Eye (tissue), 1 donor: ENCODE measurements around the gene GNAZ.

Experiments
- DNase-seq: peaks from one replicate; pipeline ENCODE4 v3.0.0-alpha.2; 2015

Gene GNAZ

DNA sequence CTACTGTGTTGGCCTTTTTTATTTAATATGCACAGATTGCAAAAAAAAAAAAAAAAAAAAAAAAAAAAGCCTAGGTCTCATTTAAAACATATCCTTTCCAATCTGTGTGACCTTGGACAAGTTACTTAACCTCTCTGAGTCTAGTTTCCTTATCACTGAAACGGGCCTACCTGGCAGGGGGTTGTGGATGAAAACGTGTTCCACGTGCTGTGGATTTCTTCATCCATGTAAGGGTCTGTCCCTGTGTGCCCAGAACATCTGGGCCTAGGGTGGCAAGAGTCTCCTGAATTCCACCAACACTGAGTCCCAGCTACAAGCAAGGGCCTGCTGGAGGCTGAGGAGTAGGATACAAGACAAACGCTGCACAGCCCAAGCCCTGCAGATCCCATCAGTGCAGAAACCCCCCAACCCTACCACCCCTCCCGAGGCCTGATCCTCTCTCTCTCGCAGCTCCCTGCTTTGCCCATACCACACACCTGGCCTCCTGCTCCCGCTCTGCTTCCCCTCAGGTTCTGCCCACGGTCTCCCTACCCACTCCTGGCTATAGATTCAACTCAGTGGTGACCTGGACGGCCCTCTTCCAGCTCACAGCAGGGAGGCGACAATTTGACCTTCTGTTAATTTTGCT lies 4.7 kb upstream of the GNAZ start:
- DNase-seq: no peak

- no peak for DNase-seq
These were observed 3.9 kb upstream of the GNAZ start for GRCh38 chr22:23066200-23067022.

GRCh38 chr22:23067023-23067650 lies 3.2 kb upstream of the GNAZ start:
- DNase-seq: no peak

- no peak for DNase-seq
These were observed 2.6 kb upstream of the GNAZ start for GRCh38 chr22:23067691-23068090.

- no peak for DNase-seq
These were observed 2.1 kb upstream of the GNAZ start for GRCh38 chr22:23068096-23068831.

GRCh38 chr22:23068832-23069385 lies 1.4 kb upstream of the GNAZ start:
- no peak for DNase-seq

DNA sequence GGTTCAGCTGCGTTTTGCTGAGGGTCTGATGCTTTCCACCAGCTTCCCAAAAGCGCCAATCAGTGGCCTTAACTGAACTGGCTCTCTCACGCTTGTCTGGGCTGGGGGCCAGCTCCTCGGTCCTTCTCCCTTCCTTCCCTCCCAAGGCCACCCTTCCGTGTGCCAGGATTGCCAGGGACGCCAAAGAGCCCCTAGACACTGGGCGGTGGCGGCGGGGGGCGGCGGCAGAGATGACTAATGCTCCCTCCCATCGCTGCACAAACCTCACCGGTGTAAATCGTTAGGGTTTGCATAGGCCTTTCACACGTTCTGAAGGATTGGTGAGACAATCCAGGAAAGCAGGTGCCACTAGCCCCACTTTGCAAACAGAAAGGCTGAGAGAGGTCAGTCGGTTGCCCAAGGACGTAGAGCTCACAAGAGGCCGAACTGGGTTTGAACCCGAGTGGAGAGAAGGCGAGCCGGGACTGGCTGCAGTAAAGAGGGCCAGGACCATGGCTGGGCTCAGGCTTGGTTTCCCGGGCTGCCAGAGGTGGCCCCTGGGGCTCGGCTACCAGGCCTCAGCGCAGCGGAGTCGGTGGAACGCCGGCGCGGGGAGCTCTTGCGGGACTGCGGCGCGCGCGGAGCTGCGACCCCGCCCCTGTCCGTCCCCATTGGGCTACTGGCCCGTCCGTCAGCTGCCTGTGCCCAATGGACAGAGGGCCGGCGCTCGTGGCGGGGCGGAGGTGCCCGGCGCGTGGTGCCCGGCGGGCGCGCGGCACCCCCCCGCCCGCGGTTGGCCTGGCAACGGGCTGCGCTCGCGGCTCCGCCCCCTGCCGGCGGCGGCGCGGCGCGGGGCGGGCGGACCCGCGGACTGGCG lies 589 bp upstream of the GNAZ start:
- DNase-seq: peak; percentile 96

DNA sequence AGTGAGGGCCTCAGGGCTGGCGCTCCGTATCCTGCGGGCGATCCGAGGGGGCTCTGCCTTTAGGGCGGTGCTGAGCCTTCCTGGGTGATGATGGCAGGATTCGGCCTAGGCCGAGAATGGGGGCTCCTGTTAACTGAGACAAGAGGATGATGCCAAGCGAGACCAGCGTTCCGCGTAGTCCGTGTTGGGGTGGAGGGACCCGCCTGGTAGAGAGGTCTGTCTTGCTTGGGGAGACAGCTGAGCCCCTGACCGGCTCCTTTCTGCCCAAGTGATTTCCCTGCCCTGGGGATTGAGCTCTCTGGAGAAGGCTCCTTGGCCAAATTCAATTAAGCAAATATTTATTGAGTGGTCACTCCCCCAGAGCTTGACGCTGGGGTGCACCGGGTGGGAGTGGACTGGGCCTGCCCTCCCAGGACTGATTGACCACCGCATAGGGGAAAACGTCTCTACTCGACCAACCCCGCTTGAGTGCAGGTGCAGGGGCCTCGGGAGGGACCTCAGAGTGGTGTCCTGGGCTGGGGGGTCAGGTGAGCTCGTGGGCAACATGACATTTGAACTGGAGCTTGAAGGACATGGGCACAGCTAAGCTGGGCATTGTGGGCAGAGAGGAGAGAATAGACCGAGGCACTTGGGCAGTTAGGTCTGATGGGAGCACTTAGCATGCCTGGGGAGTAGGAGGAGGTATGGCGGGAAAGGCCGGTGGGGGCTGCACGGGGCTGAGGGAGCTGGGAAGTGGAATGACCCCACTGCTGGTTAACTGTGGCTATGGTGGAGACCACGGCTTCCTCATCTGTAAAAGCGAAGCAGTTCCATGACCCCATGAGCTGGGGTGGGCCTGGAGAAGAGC lies 1.1 kb downstream of the GNAZ start:
- no peak for DNase-seq

GRCh38 chr22:23072077-23072910 lies 2.0 kb downstream of the GNAZ start:
- DNase-seq: no peak

- no peak for DNase-seq
These were observed 2.7 kb downstream of the GNAZ start for GRCh38 chr22:23072911-23073491.

DNA sequence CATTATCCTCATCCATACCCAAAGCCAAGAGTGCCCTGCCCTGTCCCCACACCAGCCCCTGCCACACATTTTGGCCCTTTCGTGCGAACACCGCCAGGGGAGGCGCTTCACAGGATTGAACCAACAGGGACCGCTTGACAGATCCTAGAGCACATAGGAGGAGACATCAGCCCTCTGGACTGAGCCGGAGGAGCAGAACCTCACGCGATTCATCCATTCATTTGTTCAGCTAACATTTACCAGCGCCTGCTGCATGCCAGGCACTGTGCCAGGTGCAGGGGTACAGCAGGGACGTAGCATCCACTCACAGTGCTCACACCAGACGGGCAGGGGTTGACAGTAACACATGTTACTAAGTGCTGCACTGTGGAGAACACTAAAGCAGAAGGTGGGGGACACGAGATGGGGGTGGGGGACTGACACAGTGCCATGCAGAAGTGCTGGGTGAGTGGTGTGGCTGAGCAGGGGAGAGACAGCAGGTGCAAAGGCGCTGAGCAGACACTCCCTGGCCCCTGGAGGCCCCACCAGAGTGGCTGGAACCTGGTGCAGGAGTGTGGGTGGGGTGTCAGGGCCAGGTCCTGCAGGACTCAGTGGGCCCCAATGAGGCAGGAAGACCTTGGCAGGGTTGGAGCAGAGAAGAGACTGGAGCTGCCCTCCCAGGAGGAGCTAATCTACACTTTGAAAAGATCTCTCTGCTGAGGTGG lies 3.4 kb downstream of the GNAZ start:
- DNase-seq: no peak

DNA sequence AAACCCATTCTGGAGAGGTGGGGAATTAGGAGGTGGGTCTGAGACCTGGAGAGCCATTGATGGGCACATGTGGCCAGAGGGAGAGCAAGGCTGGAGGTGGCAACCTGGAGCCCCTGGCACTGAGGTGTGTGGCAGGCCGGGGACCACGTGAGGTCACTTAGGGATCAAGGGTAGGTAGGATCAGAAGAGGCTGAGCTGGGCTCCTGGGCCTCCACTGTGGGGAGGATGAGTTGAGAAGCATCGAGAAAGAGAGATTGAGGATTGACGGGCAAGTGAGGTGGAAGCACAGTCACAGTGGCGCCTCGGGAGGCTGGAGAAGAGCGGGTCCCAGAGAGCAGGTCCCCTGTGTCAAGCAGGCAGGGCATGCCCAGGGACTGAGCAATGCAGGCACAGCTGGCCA lies 4.1 kb downstream of the GNAZ start:
- DNase-seq: no peak

DNA sequence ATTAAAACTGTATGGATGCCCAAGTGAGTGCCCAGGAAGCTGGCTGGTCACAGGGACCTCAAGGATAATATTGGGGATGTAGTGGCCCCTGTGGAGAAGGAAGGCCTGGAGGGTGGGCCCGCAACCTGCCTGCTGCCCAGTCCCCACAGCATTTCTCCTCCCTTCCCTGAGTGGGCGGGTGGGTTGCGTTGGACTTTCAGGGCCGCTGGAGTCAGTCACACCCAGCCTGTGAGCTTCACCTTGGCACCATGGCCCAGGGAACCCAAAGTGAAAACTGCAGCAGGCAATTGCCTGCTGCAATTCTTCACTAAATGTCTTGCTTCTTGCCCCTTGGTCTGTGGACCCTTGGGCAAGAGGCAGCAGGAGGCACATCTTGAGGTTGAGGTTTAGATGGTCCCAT lies 4.7 kb downstream of the GNAZ start:
- DNase-seq: no peak

- no peak for DNase-seq
These were observed 5.4 kb downstream of the GNAZ start for GRCh38 chr22:23075525-23076216.

GRCh38 chr22:23076896-23077572 lies 6.7 kb downstream of the GNAZ start:
- no peak for DNase-seq

DNA sequence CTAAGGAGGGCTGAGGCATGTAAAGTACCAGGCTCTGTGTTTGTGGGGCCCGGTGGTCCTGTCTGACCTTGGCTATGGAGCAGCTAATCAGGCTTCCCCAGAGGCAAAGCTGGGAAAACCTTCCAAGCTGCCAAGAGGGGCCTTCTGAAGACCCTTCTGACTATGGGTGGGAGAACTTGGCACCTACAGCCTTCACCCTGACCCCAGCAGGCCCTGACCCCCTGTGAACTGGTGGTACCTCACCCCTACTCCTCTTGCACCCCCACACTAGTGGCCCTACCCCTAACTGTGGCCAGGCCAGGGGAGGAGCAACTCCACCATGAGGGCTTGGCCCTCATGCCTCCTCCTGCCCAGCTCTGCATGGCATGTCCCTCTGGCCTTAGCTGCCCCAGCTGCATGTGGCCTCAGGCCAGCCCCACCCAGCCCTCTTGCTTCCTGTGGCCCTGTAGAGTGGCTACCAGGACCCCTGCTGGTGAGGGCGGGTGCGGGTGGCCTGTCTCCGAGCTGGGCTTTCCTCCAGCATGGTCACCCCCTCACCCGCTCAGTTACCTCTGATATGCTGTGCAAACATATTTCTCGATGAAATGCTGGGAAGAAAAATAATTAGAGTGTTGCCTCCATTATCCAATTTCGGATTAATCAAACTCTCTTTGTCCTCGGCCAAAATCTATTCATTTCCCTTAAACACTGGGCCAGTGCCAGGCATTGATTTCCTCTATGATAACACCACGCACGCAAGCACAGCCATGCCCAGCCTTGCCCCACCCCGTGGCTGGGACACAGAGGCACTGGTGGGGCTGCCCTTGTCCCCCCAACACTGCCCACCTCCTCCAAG lies 7.5 kb downstream of the GNAZ start:
- DNase-seq: no peak

GRCh38 chr22:23078462-23078787 lies 8.1 kb downstream of the GNAZ start:
- DNase-seq: no peak
